ENCODE results near the gene SETX. TPM values are rescaled to one million over a fixed set of nuclear protein-coding genes. Genes with fewer than 3 reads are reported as not detected.

SETX gene
- total and polyA plus RNA-seq, 2 donors (not counting 1 experiment from before 2014, with no cell fraction given) = 29.2 to 105 TPM

GRCh38 chr9:132231019-132231701 lies 123.6 kb downstream of the SETX start:
- H4K20me1 ChIP-seq (ENCODE audit: control insufficient read depth, insufficient read depth, low read length, poor library complexity, severe bottlenecking) = no peaks in the 10 kb centered on the region
- H3K36me3 ChIP-seq (replicated peaks in 1 of 2; ENCODE audit: control extremely low read depth in 1 of 2, control insufficient read depth in 1 of 2, extremely low read depth in 1 of 2, insufficient read depth in 2 of 2, low read length in 1 of 2) = no peaks in the 10 kb centered on the region
- peaks cover 0 to 1% of the 10 kb centered on the region in 2 donors for H3K4me1 ChIP-seq (ENCODE audit: control insufficient read depth in 2 of 2, insufficient read depth in 2 of 2, low read length in 2 of 2)
- WGBS (ENCODE audit: insufficient coverage) = 82% methylated on average over 19 of the region's 20 CpGs
- no peaks in the 10 kb centered on the region for H3K9me3 ChIP-seq (ENCODE audit: control extremely low read depth in 1 of 3, control insufficient read depth in 2 of 3, insufficient read depth in 1 of 3, low read length in 2 of 3)
- POLR2A ChIA-PET = no interaction called here
- no peaks in the 10 kb centered on the region for H3K79me2 ChIP-seq (ENCODE audit: control insufficient read depth, insufficient read depth, low read length)
- TF ChIP-seq EZH2 (IDR thresholded peaks at IDR 0.05; ENCODE audit: borderline replicate concordance, insufficient read depth, low read depth, low read length, poor library complexity, severe bottlenecking) (no peak), CTCF (IDR thresholded peaks at IDR 0.05) (no peak)
- H3K27ac Mint-ChIP-seq = no peak overlapping the region
- H3K4me3 ChIP-seq (ENCODE audit: control extremely low read depth in 1 of 5, extremely low read depth in 1 of 5, insufficient read depth in 1 of 5, low read depth in 2 of 5, low read length in 4 of 5) = no peak overlapping the region
- H3K27ac ChIP-seq (ENCODE audit: low read length in 2 of 2) = no peak overlapping the region
- peaks cover 0 to 3% (median under 1%) of the 10 kb centered on the region in 4 experiments for H3K27me3 ChIP-seq (replicated peaks in 1 of 4; ENCODE audit: control extremely low read depth in 1 of 4, control insufficient read depth in 3 of 4, insufficient read depth in 4 of 4, low read length in 3 of 4)
- ATAC-seq (ENCODE audit: low read depth) = no peak
- H3K4me3 Mint-ChIP-seq = no peak overlapping the region
- no peak for DNase-seq
- H3K4me2 ChIP-seq (replicated peaks; ENCODE audit: low read depth, low read length, poor library complexity, severe bottlenecking) = no peak overlapping the region
- H3K27me3 Mint-ChIP-seq = no peaks in the 10 kb centered on the region
- CTCF ChIA-PET = interaction anchor here (1.2 to 10.9 kb wide), 2 partner anchors 9 to 63 kb away, joined by 3 to 144 read pairs; partner anchors contain the start of gene NTNG2
- no peaks in the 10 kb centered on the region for H3K9me3 Mint-ChIP-seq (ENCODE audit: insufficient read depth)
- H3K4me1 Mint-ChIP-seq = no peaks in the 10 kb centered on the region
- H3K9ac ChIP-seq (ENCODE audit: low read length) = no peak overlapping the region
- H2AFZ ChIP-seq (ENCODE audit: insufficient read depth, low read depth, low read length, poor library complexity, severe bottlenecking) = no peak overlapping the region
- intact Hi-C loops (cut with micrococcal nuclease) = no loop called here

GRCh38 chr9:132230605-132231004 lies 124.2 kb downstream of the SETX start:
- TF ChIP-seq CTCF (IDR thresholded peaks at IDR 0.05) (no peak), EZH2 (IDR thresholded peaks at IDR 0.05; ENCODE audit: borderline replicate concordance, insufficient read depth, low read depth, low read length, poor library complexity, severe bottlenecking) (no peak)
- H3K79me2 ChIP-seq (ENCODE audit: control insufficient read depth, insufficient read depth, low read length) = no peaks in the 10 kb centered on the region
- H3K27me3 ChIP-seq (replicated peaks in 1 of 4; ENCODE audit: control extremely low read depth in 1 of 4, control insufficient read depth in 3 of 4, insufficient read depth in 4 of 4, low read length in 3 of 4) = peaks cover 0 to 3% (median under 1%) of the 10 kb centered on the region in 4 experiments
- H3K4me3 Mint-ChIP-seq = no peak overlapping the region
- no peak overlapping the region for H2AFZ ChIP-seq (ENCODE audit: insufficient read depth, low read depth, low read length, poor library complexity, severe bottlenecking)
- H3K9me3 ChIP-seq (ENCODE audit: control extremely low read depth in 1 of 3, control insufficient read depth in 2 of 3, insufficient read depth in 1 of 3, low read length in 2 of 3) = no peaks in the 10 kb centered on the region
- intact Hi-C loops (cut with micrococcal nuclease) = no loop called here
- CTCF ChIA-PET = interaction anchor here (1.2 kb wide), 1 partner anchor 9 kb away, joined by 3 read pairs; no protein-coding TSS in a partner anchor
- DNase-seq (no peak), ATAC-seq (ENCODE audit: low read depth) (no peak)
- H3K36me3 ChIP-seq (replicated peaks in 1 of 2; ENCODE audit: control extremely low read depth in 1 of 2, control insufficient read depth in 1 of 2, extremely low read depth in 1 of 2, insufficient read depth in 2 of 2, low read length in 1 of 2) = no peaks in the 10 kb centered on the region
- no peaks in the 10 kb centered on the region for H3K9me3 Mint-ChIP-seq (ENCODE audit: insufficient read depth)
- H3K4me3 ChIP-seq (ENCODE audit: control extremely low read depth in 1 of 5, extremely low read depth in 1 of 5, insufficient read depth in 1 of 5, low read depth in 2 of 5, low read length in 4 of 5) = no peak overlapping the region
- H3K27ac Mint-ChIP-seq = no peak overlapping the region
- no peaks in the 10 kb centered on the region for H3K4me1 Mint-ChIP-seq
- H3K4me1 ChIP-seq (ENCODE audit: control insufficient read depth in 2 of 2, insufficient read depth in 2 of 2, low read length in 2 of 2) = no peaks in the 10 kb centered on the region
- H4K20me1 ChIP-seq (ENCODE audit: control insufficient read depth, insufficient read depth, low read length, poor library complexity, severe bottlenecking) = no peaks in the 10 kb centered on the region
- POLR2A ChIA-PET = no interaction called here
- no peak overlapping the region for H3K4me2 ChIP-seq (replicated peaks; ENCODE audit: low read depth, low read length, poor library complexity, severe bottlenecking)
- H3K27ac ChIP-seq (ENCODE audit: low read length in 2 of 2) = no peak overlapping the region
- WGBS (ENCODE audit: insufficient coverage) = 70% methylated on average over 2 of the region's 4 CpGs
- H3K9ac ChIP-seq (ENCODE audit: low read length) = no peak overlapping the region
- peaks cover 4% of the 10 kb centered on the region for H3K27me3 Mint-ChIP-seq

Data from B cell (primary cell).